ENCODE data around the gene TMEM45A.
"Not testable (repeated sequence)": the region's sequence is repeated elsewhere in the genome, so short reads cannot be mapped to it uniquely, and the experiment has no call there.

TMEM45A gene

GRCh38 chr3:100482176-100482575 lies 10.2 kb upstream of the TMEM45A start:
- no peaks in the 10 kb centered on the region for H4K20me1 ChIP-seq
- no peaks in the 10 kb centered on the region for H3K27me3 ChIP-seq
- H3K27ac ChIP-seq = no peak overlapping the region
- no peaks in the 10 kb centered on the region for H3K4me1 ChIP-seq
- H3K4me2 ChIP-seq = no peak overlapping the region
- H3K4me3 ChIP-seq = no peak overlapping the region
- H3K9me3 ChIP-seq = no peaks in the 10 kb centered on the region
- H3K9ac ChIP-seq = no peak overlapping the region
- TF ChIP-seq Cebpa-rat (IDR thresholded peaks at IDR 0.05) = no peak
- H3K36me3 ChIP-seq = no peaks in the 10 kb centered on the region

GRCh38 chr3:100483529-100483928 lies 8.9 kb upstream of the TMEM45A start:
- Histone ChIP-seq H3K9ac (no peak overlapping the region), H3K27ac (no peak overlapping the region), H3K9me3 (no peaks in the 10 kb centered on the region), H3K27me3 (no peaks in the 10 kb centered on the region), H3K36me3 (no peaks in the 10 kb centered on the region), H3K4me3 (no peak overlapping the region), H4K20me1 (no peaks in the 10 kb centered on the region), H3K4me2 (no peak overlapping the region), H3K4me1 (no peaks in the 10 kb centered on the region)
- TF ChIP-seq Cebpa-rat (IDR thresholded peaks at IDR 0.05) = no peak

GRCh38 chr3:100486808-100487207 lies 5.6 kb upstream of the TMEM45A start:
- 0 out of 2 replicates have a peak, but pooled peaks cover under 1% of the 10 kb centered on the region for H3K9me3 ChIP-seq
- no peaks in the 10 kb centered on the region for H3K4me1 ChIP-seq
- 0 out of 2 replicates have a peak, but pooled peaks cover 2% of the 10 kb centered on the region for H3K27me3 ChIP-seq
- no peak for TF ChIP-seq Cebpa-rat (IDR thresholded peaks at IDR 0.05)
- no peaks in the 10 kb centered on the region for H4K20me1 ChIP-seq
- H3K36me3 ChIP-seq = no peaks in the 10 kb centered on the region
- no peak overlapping the region for H3K9ac ChIP-seq
- H3K27ac ChIP-seq = no peak overlapping the region
- H3K4me3 ChIP-seq = no peak overlapping the region
- H3K4me2 ChIP-seq = no peak overlapping the region

GRCh38 chr3:100489118-100489517 lies 3.3 kb upstream of the TMEM45A start:
- TF ChIP-seq Cebpa-rat (IDR thresholded peaks at IDR 0.05) = no peak
- 0 out of 2 replicates have a peak, but pooled peaks cover 4% of the 10 kb centered on the region for H3K27me3 ChIP-seq
- H3K9ac ChIP-seq = no peak overlapping the region
- no peak overlapping the region for H3K4me3 ChIP-seq
- H3K27ac ChIP-seq = no peak overlapping the region
- 0 out of 2 replicates have a peak, but pooled peaks cover 7% of the 10 kb centered on the region for H3K9me3 ChIP-seq
- H4K20me1 ChIP-seq = no peaks in the 10 kb centered on the region
- no peaks in the 10 kb centered on the region for H3K36me3 ChIP-seq
- H3K4me2 ChIP-seq = no peak overlapping the region
- H3K4me1 ChIP-seq = no peaks in the 10 kb centered on the region

- Histone ChIP-seq H3K9me3 (0 out of 2 replicates have a peak, but pooled peaks cover 6% of the 10 kb centered on the region), H3K36me3 (no peaks in the 10 kb centered on the region), H3K4me3 (no peak overlapping the region), H4K20me1 (no peaks in the 10 kb centered on the region), H3K4me2 (no peak overlapping the region), H3K27me3 (0 out of 2 replicates have a peak, but pooled peaks cover 2% of the 10 kb centered on the region), H3K27ac (no peak overlapping the region), H3K4me1 (0 out of 2 replicates have a peak, but pooled peaks cover 5% of the 10 kb centered on the region), H3K9ac (no peak overlapping the region)
- no peak for TF ChIP-seq Cebpa-rat (IDR thresholded peaks at IDR 0.05)
Measured at GRCh38 chr3:100496711-100497261, 4.4 kb downstream of the TMEM45A start.

DNA sequence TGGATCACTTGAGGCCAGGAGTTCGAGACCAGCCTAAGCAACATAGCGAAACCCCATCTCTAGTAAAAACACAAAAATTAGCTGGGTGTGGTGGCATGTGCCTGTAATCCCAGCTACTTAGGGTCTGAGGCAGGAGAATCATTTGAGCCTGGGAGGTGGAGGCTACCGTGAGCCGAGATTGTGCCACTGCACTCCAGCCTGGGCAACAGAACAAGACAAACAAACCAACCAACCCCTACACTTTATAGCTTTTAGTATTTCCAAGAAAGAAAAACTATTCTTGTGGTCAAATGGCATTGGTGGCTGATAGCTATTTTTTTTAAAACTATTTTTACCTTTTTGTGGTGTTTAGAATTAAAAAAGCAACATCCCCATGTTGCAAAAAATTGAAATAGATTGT lies 7.2 kb downstream of the TMEM45A start:
- Histone ChIP-seq H3K27ac (no peak overlapping the region), H4K20me1 (no peaks in the 10 kb centered on the region), H3K36me3 (no peaks in the 10 kb centered on the region), H3K4me3 (no peak overlapping the region), H3K9ac (no peak overlapping the region), H3K4me1 (0 out of 2 replicates have a peak, but pooled peaks cover 5% of the 10 kb centered on the region), H3K9me3 (no peaks in the 10 kb centered on the region), H3K27me3 (no peaks in the 10 kb centered on the region), H3K4me2 (no peak overlapping the region)
- TF ChIP-seq Cebpa-rat (IDR thresholded peaks at IDR 0.05) = no peak

DNA sequence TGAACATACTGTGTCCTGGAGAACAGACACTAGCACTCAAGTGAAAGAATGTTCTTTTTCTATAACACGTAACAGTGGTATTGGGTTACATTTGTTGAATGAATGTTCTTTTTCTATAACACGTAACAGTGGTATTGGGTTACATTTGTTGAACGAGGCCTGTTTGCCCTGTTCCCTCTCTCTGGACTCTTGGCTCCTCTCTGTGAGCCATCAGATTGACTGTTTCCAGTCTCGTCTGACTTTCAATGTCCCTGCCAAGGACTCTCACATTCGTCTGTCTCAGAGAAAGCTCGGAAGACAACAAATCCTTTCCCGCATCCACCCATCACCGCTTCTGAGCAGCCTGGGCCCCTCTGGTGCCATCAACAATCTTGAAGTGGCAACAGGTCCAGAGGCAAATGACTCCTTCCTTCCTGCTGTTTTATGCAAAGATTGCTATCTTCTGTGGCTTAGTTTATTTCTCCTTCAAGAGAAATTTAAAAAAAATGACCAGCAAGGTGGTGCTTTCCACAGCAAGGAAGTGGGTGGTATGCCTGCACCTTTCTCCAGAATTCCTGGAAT lies 8.0 kb downstream of the TMEM45A start:
- Histone ChIP-seq H3K9ac (no peak overlapping the region), H3K27me3 (no peaks in the 10 kb centered on the region), H3K36me3 (no peaks in the 10 kb centered on the region), H4K20me1 (no peaks in the 10 kb centered on the region), H3K4me2 (no peak overlapping the region), H3K4me3 (no peak overlapping the region), H3K9me3 (no peaks in the 10 kb centered on the region), H3K27ac (no peak overlapping the region), H3K4me1 (0 out of 2 replicates have a peak, but pooled peaks cover 5% of the 10 kb centered on the region)
- TF ChIP-seq Cebpa-rat (IDR thresholded peaks at IDR 0.05) = no peak

- H3K4me1 ChIP-seq = no peaks in the 10 kb centered on the region
- H3K9me3 ChIP-seq = no peaks in the 10 kb centered on the region
- H3K4me2 ChIP-seq = no peak overlapping the region
- H3K36me3 ChIP-seq = no peaks in the 10 kb centered on the region
- H3K9ac ChIP-seq = no peak overlapping the region
- H3K4me3 ChIP-seq = no peak overlapping the region
- H3K27me3 ChIP-seq = no peaks in the 10 kb centered on the region
- H3K27ac ChIP-seq = no peak overlapping the region
- no peak for TF ChIP-seq Cebpa-rat (IDR thresholded peaks at IDR 0.05)
- no peaks in the 10 kb centered on the region for H4K20me1 ChIP-seq
Measured at GRCh38 chr3:100503448-100503847, 11.0 kb downstream of the TMEM45A start.

DNA sequence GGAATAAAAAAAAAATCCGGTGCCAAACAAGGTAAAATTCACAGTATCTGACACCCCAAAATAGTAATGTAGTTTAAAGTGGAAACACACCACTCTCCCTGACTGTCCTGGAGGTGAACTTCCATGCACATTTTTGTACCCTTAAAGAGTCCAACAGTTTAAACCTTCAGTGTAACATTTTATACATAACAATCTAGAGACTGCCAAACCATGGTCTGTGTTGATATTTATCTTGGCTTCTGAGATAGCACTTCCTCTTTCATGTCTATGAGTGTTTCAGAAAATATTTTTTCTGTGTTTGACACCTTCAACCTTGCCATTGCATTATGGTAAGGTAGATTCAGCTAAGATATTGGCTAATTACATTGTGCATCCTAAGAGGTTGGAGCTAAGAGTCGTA lies 13.9 kb downstream of the TMEM45A start:
- Histone ChIP-seq H3K4me3 (no peak overlapping the region), H3K27me3 (no peaks in the 10 kb centered on the region), H3K36me3 (no peaks in the 10 kb centered on the region), H3K4me1 (no peaks in the 10 kb centered on the region), H4K20me1 (no peaks in the 10 kb centered on the region), H3K9me3 (no peaks in the 10 kb centered on the region), H3K27ac (no peak overlapping the region), H3K4me2 (no peak overlapping the region), H3K9ac (no peak overlapping the region)
- TF ChIP-seq Cebpa-rat (IDR thresholded peaks at IDR 0.05) = no peak

- H3K4me2 ChIP-seq, H3K4me1 ChIP-seq, H3K4me3 ChIP-seq, H3K9ac ChIP-seq, H3K36me3 ChIP-seq, H3K27me3 ChIP-seq, H3K27ac ChIP-seq, H4K20me1 ChIP-seq, H3K9me3 ChIP-seq: not testable (repeated sequence)
Measured at GRCh38 chr3:100509818-100510217, 17.4 kb downstream of the TMEM45A start.

Data from BLaER1 (cell line).